HK-2 (cell line): ENCODE results near the gene PADI2.

Source experiments
- DNase-seq: peaks from one replicate; pipeline ENCODE4 v3.0.0-alpha.2; 2018; ENCODE audit not compliant: unreplicated experiment

PADI2 gene

GRCh38 chr1:17119076-17119772 is at the start of gene PADI2:
PADI2 (minus strand) TSS chr1:17119451; CDS start chr1:17119371, 80 bp downstream.
- peak; percentile 47 for DNase-seq

- DNase-seq: peak; percentile 94
Measured at GRCh38 chr1:17168091-17168876, 49.0 kb upstream of the PADI2 start.

GRCh38 chr1:17167786-17168090 is 48.5 kb upstream of the PADI2 start:
- no peak for DNase-seq

- peak; percentile 54 for DNase-seq
Measured at GRCh38 chr1:17167041-17167785, 48.0 kb upstream of the PADI2 start.

- DNase-seq: no peak
Measured at GRCh38 chr1:17165823-17166222, 46.6 kb upstream of the PADI2 start.

- DNase-seq: no peak
Measured at GRCh38 chr1:17163789-17164666, 44.8 kb upstream of the PADI2 start.

GRCh38 chr1:17163371-17163770 is 44.1 kb upstream of the PADI2 start:
- DNase-seq: peak; percentile 25

- peak; percentile 89 for DNase-seq
Measured at GRCh38 chr1:17162941-17163340, 43.7 kb upstream of the PADI2 start.

GRCh38 chr1:17161926-17162800 is 42.9 kb upstream of the PADI2 start:
- DNase-seq: no peak

- no peak for DNase-seq
Measured at GRCh38 chr1:17161137-17161740, 42.0 kb upstream of the PADI2 start.

GRCh38 chr1:17158961-17159360 is 39.7 kb upstream of the PADI2 start:
- DNase-seq: peak; percentile 35

GRCh38 chr1:17156108-17156507 is 36.9 kb upstream of the PADI2 start:
- no peak for DNase-seq

GRCh38 chr1:17155257-17155920 is 36.1 kb upstream of the PADI2 start:
- DNase-seq: no peak

- no peak for DNase-seq
Measured at GRCh38 chr1:17149771-17150170, 30.5 kb upstream of the PADI2 start.

- no peak for DNase-seq
Measured at GRCh38 chr1:17148950-17149608, 29.8 kb upstream of the PADI2 start.

- DNase-seq: no peak
Measured at GRCh38 chr1:17145648-17146047, 26.4 kb upstream of the PADI2 start.

GRCh38 chr1:17143760-17144159 is 24.5 kb upstream of the PADI2 start:
- DNase-seq: no peak

- no peak for DNase-seq
Measured at GRCh38 chr1:17141441-17142197, 22.4 kb upstream of the PADI2 start.
